Uterus (tissue), 2 donors: Measurements from ENCODE around the gene CACNA1D.

Source experiments
- POLR2A ChIP-seq, 2 donors: fragments of 450-650 bp; IDR thresholded peaks; one replicate each; pipeline ENCODE4 v1.6.1; 2016; ENCODE audit warnings: antibody characterized with exemption in 2 of 2, mild to moderate bottlenecking in 1 of 2, moderate library complexity in 1 of 2
- TF ChIP-seq, protein P1 (sequence below), 4 experiments: fragments of 200-600 bp in 2 of 4; fragments of 450-650 bp in 2 of 4; sonication (generic) in 2 of 4; IDR thresholded peaks; one replicate each; pipeline ENCODE4 v1.5.1; 2016 to 2019; ENCODE audit warnings: antibody characterized with exemption in 4 of 4, mild to moderate bottlenecking in 2 of 4, moderate library complexity in 1 of 4

- TF ChIP-seq, protein P1, sequence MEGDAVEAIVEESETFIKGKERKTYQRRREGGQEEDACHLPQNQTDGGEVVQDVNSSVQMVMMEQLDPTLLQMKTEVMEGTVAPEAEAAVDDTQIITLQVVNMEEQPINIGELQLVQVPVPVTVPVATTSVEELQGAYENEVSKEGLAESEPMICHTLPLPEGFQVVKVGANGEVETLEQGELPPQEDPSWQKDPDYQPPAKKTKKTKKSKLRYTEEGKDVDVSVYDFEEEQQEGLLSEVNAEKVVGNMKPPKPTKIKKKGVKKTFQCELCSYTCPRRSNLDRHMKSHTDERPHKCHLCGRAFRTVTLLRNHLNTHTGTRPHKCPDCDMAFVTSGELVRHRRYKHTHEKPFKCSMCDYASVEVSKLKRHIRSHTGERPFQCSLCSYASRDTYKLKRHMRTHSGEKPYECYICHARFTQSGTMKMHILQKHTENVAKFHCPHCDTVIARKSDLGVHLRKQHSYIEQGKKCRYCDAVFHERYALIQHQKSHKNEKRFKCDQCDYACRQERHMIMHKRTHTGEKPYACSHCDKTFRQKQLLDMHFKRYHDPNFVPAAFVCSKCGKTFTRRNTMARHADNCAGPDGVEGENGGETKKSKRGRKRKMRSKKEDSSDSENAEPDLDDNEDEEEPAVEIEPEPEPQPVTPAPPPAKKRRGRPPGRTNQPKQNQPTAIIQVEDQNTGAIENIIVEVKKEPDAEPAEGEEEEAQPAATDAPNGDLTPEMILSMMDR (IDR thresholded peaks at IDR 0.05) = no peak
- TF ChIP-seq POLR2A (IDR thresholded peaks at IDR 0.05) = no peak
Measured at GRCh38 chr3:53525765-53526703, 31.6 kb downstream of the CACNA1D start.
